Hepatocyte (in vitro differentiated cells): ENCODE data around the gene TKTL2. TPM values are rescaled to one million over a fixed set of nuclear protein-coding genes. Genes with fewer than 3 reads are reported as not detected.

Source experiments
- DNase-seq: peaks from one replicate; pipeline ENCODE4 v3.0.0-alpha.2; 2016; ENCODE audit warnings: low spot score
- H2AFZ ChIP-seq: fragments of 200-600 bp; sonication (generic); 2 replicates; pipeline ENCODE4 v1.6.0; 2016; ENCODE audit warnings: antibody characterized with exemption, mild to moderate bottlenecking
- H3K27ac ChIP-seq: fragments of 200-600 bp; sonication (generic); 2 replicates; pipeline ENCODE4 v1.5.1; 2016; ENCODE audit warnings: mild to moderate bottlenecking
- H3K27me3 ChIP-seq: fragments of 200-600 bp; sonication (generic); 2 replicates; pipeline ENCODE4 v1.6.1; 2016
- H3K36me3 ChIP-seq: fragments of 200-600 bp; sonication (generic); replicated peaks from 2 replicates; pipeline ENCODE4 v1.5.1; 2016; ENCODE audit warnings: low read depth; ENCODE audit not compliant: insufficient read depth
- H3K4me1 ChIP-seq: fragments of 200-600 bp; sonication (generic); 2 replicates; pipeline ENCODE4 v1.5.1; 2016; ENCODE audit warnings: mild to moderate bottlenecking, moderate library complexity; ENCODE audit not compliant: insufficient read depth
- H3K4me2 ChIP-seq: fragments of 200-600 bp; sonication (generic); 2 replicates; pipeline ENCODE4 v1.6.0; 2016
- H3K4me3 ChIP-seq: fragments of 200-600 bp; sonication (generic); 2 replicates; pipeline ENCODE4 v1.5.1; 2016; ENCODE audit warnings: mild to moderate bottlenecking
- H3K79me2 ChIP-seq: fragments of 200-600 bp; sonication (generic); 2 replicates; pipeline ENCODE4 v1.6.0; 2017; ENCODE audit warnings: mild to moderate bottlenecking
- H3K9me2 ChIP-seq: fragments of 200-600 bp; sonication (generic); replicated peaks from 2 replicates; pipeline ENCODE4 v1.6.0; 2017; ENCODE audit warnings: mild to moderate bottlenecking; ENCODE audit not compliant: insufficient read depth
- H3K9me3 ChIP-seq: fragments of 200-600 bp; sonication (generic); 2 replicates; pipeline ENCODE4 v1.5.1; 2016; ENCODE audit warnings: low read depth, mild to moderate bottlenecking
- H4K20me1 ChIP-seq: fragments of 200-600 bp; sonication (generic); 2 replicates; pipeline ENCODE4 v1.6.0; 2016; ENCODE audit warnings: mild to moderate bottlenecking; ENCODE audit not compliant: insufficient read depth, poor library complexity, severe bottlenecking
- CTCF ChIP-seq: fragments of 200-600 bp; sonication (generic); IDR thresholded peaks from 2 replicates; pipeline ENCODE4 v1.5.1; 2016; ENCODE audit warnings: antibody characterized with exemption, mild to moderate bottlenecking; ENCODE audit not compliant: poor library complexity
- EZH2 ChIP-seq: fragments of 200-600 bp; sonication (generic); IDR thresholded peaks from 2 replicates; pipeline ENCODE4 v1.6.1; 2016; ENCODE audit warnings: antibody characterized with exemption, mild to moderate bottlenecking, borderline replicate concordance
- EZH2phosphoT487 ChIP-seq: fragments of 200-600 bp; sonication (generic); IDR thresholded peaks from one replicate; pipeline ENCODE4 v1.6.1; 2018; ENCODE audit warnings: antibody characterized with exemption, mild to moderate bottlenecking, low read depth, moderate library complexity; ENCODE audit not compliant: unreplicated experiment, severe bottlenecking
- WGBS: methylation state at CpG from one replicate; pipeline ENCODE4 v1.1.6; 2016; ENCODE audit warnings: low lambda C conversion rate; ENCODE audit errors: missing lambda C conversion rate; 5-methylcytosine and 5-hydroxymethylcytosine counted together
- polyA plus RNA-seq: library from polyadenylated mRNA; unstranded; fragments of >200 nt; fragmentation: Nextera tagmentation; extraction: Ambion mirVana; gene quantifications from 2 replicates; pipeline ENCODE4 v1.2.1, GENCODE V29; 2016
- total RNA-seq: library from RNA; depleted of rRNA; stranded (reverse); fragments of >200 nt; gene quantifications from 2 replicates; pipeline ENCODE4 v1.2.3, GENCODE V29; 2014

The TKTL2 gene
- total and polyA plus RNA-seq, 2 experiments from 2014 or later, result not detected

GRCh38 chr4:163492951-163493504 lies 19.5 kb upstream of the TKTL2 start:
- Histone ChIP-seq H3K4me2 (no peak overlapping the region), H3K4me1 (peaks cover 5% of the 10 kb centered on the region), H2AFZ (no peak overlapping the region), H3K9me3 (no peaks in the 10 kb centered on the region), H3K27ac (no peak overlapping the region), H3K36me3 (no peaks in the 10 kb centered on the region), H3K9me2 (no peaks in the 10 kb centered on the region), H4K20me1 (peaks cover 3% of the 10 kb centered on the region), H3K79me2 (peaks cover 29% of the 10 kb centered on the region), H3K27me3 (no peaks in the 10 kb centered on the region), H3K4me3 (no peak overlapping the region)
- no peak for TF ChIP-seq EZH2phosphoT487
- TF ChIP-seq CTCF, result no peak
- TF ChIP-seq EZH2, result no peak
- DNase-seq, result no peak
- 94% methylated on average over 6 of the region's 6 CpGs for WGBS

- Histone ChIP-seq H4K20me1 (no peaks in the 10 kb centered on the region), H3K4me3 (no peak overlapping the region), H2AFZ (no peak overlapping the region), H3K4me2 (no peak overlapping the region), H3K27ac (no peak overlapping the region), H3K9me3 (no peaks in the 10 kb centered on the region), H3K79me2 (no peaks in the 10 kb centered on the region), H3K4me1 (no peaks in the 10 kb centered on the region), H3K27me3 (no peaks in the 10 kb centered on the region), H3K9me2 (no peaks in the 10 kb centered on the region), H3K36me3 (no peaks in the 10 kb centered on the region)
- TF ChIP-seq EZH2phosphoT487 (no peak), CTCF (no peak), EZH2 (no peak)
- DNase-seq, result no peak
- WGBS, result 100% methylated on average over 1 of the region's 1 CpG
These were observed 16.4 kb upstream of the TKTL2 start for GRCh38 chr4:163489929-163490328.

GRCh38 chr4:163486321-163486720 lies 12.8 kb upstream of the TKTL2 start:
- H3K36me3 ChIP-seq, result no peaks in the 10 kb centered on the region
- H4K20me1 ChIP-seq, result no peaks in the 10 kb centered on the region
- H3K4me3 ChIP-seq, result no peak overlapping the region
- H3K9me3 ChIP-seq, result no peaks in the 10 kb centered on the region
- DNase-seq, result no peak
- WGBS, result 76% methylated on average over 1 of the region's 1 CpG
- no peak for TF ChIP-seq EZH2phosphoT487
- no peak for TF ChIP-seq EZH2
- no peak for TF ChIP-seq CTCF
- H3K27me3 ChIP-seq, result no peaks in the 10 kb centered on the region
- H3K4me2 ChIP-seq, result no peak overlapping the region
- no peaks in the 10 kb centered on the region for H3K9me2 ChIP-seq
- no peaks in the 10 kb centered on the region for H3K4me1 ChIP-seq
- no peak overlapping the region for H2AFZ ChIP-seq
- H3K27ac ChIP-seq, result no peak overlapping the region
- no peaks in the 10 kb centered on the region for H3K79me2 ChIP-seq
